Psoas muscle (tissue), 8 donors: ENCODE measurements around the gene DTNB. TPM values are rescaled to one million over a fixed set of nuclear protein-coding genes. Genes with fewer than 3 reads are reported as not detected.

Experiments used
- ATAC-seq, 4 donors: fragments of 200-7000 bp; cut with Tn5 transposase; one replicate each; pipeline ENCODE4 v1.9.1; 2020; ENCODE audit warnings: moderate library complexity in 3 of 4, mild to moderate bottlenecking in 2 of 4
- DNase-seq, 2 donors: peaks; one replicate each; pipeline ENCODE4 v3.0.0-alpha.2; 2020
- H3K27ac ChIP-seq: fragments of 200-600 bp; one replicate; pipeline ENCODE4 v1.8.0; 2022
- H3K27me3 ChIP-seq, 3 donors: fragments of 200-600 bp in 1 of 3; one replicate each; pipeline versions ENCODE4 v1.6.1 to v1.8.0; 2013 to 2022; ENCODE audit warnings: low read length in 2 of 3, mild to moderate bottlenecking in 2 of 3, moderate library complexity in 1 of 3; ENCODE audit not compliant: insufficient read depth in 3 of 3
- H3K36me3 ChIP-seq, 2 donors: fragments of 200-600 bp in 1 of 2; one replicate each; pipeline versions ENCODE4 v1.6.1 to v1.8.0; 2013 to 2022; ENCODE audit warnings: low read depth in 1 of 2, mild to moderate bottlenecking in 1 of 2, moderate library complexity in 1 of 2; ENCODE audit not compliant: insufficient read depth in 1 of 2
- H3K4me1 ChIP-seq: fragments of 200-600 bp; one replicate; pipeline ENCODE4 v1.8.0; 2022
- H3K4me3 ChIP-seq: fragments of 200-600 bp; one replicate; pipeline ENCODE4 v1.8.0; 2022; ENCODE audit warnings: mild to moderate bottlenecking
- H3K9me3 ChIP-seq: fragments of 200-600 bp; one replicate; pipeline ENCODE4 v1.8.0; 2022
- WGBS, 3 donors: extraction: QIAGEN DNeasy Blood & Tissue Kit; methylation state at CpG; one replicate each; pipeline versions ENCODE4 v1.1.6 to v1.1.7; 2013; 5-methylcytosine and 5-hydroxymethylcytosine counted together
- intact Hi-C, 2 donors: fragments of 100-400 bp; cut with DNase I; formaldehyde crosslinking; loops; one replicate each; pipeline versions ENCODE4 v1.11.0 to v1.14.2; 2022
- polyA plus RNA-seq, 3 donors: library from polyadenylated mRNA; stranded (reverse); fragments of 200-250 nt; gene quantifications; one replicate each; pipeline ENCODE4 v1.2.3, GENCODE V29; 2013
- total RNA-seq, 4 donors: library from RNA; stranded (reverse); fragmentation: NEBNext Ultra II Directional in 2 of 4; extraction: Animal tissue kit (Norgen Biotek cat#: 25700) in 2 of 4; gene quantifications; one replicate each; pipeline versions ENCODE4 v1.2.1 to v1.2.4, GENCODE V29; 2021 to 2023
- TF ChIP-seq, protein P1 (sequence below): fragments of 200-600 bp; IDR thresholded peaks from one replicate; pipeline ENCODE4 v1.8.0; 2022; ENCODE audit warnings: antibody characterized with exemption
- donor health status: healthy with polysubstance abuse.
- donor health status: DM: no; HTN: no; CAD: no; lungs with moderate emphysema.
- donor health status: Bipolar disorder and iron deficiency.
- donor health status: healthy.
- donor health status: DM: yes; HTN: yes; CAD: no.
- donor health status: DM: no; HTN: no; CAD: no.
- donor health status: DM: no; HTN: no; CAD: no.
- donor health status: DM: yes; HTN: yes; CAD: no.

Gene DTNB
- total and polyA plus RNA-seq, 7 donors = 2.3 to 6.3 (median 4.2) TPM

DNA sequence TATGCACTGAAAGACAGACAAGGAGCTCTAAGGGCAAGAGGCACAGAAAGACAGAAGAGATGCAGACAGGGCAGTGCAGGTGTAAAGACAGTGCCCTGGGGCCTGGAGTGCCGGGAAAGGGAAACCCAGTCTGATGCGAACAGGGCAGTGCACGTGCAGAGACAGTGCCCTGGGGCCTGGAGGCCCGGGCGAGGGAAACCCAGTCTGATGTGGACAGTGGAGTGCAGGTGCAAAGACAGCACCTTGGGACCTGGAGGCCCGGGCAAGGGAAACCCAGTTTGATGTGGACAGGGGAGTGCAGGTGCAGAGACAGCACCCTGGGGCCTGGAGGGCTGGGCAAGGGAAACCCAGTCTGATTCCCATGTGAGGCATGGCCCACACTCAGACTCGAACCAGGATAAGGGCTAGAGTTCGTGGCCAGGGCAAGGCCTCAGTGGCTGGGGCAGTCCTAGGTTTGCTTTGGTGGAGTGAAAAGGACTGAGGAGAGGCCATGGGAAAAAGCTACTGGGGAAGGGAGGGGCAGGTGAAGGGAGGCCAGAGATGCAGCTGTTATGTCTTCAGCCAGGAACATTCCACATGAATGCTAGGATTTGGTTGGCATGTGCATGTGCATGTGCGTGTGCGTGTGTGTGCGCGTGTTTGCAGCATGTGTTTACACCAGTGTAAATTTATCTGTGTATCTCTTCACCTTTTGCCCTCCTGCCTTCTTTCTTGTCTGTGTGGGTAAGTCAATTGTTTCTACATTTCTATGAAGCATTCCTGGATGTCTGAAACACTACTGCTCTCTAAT, 292.6 kb downstream of the DTNB start:
- DNase-seq = peak in 1 of 2 donors; percentile 76
- ATAC-seq = peak; percentile 69 to 86 (median 76)
- Histone ChIP-seq H3K36me3 (no peaks in the 10 kb centered on the region), H3K4me1 (peaks cover 32% of the 10 kb centered on the region), H3K27ac (peak overlapping the region; percentile 46), H3K9me3 (no peaks in the 10 kb centered on the region), H3K27me3 (no peaks in the 10 kb centered on the region), H3K4me3 (no peak overlapping the region)
- intact Hi-C loops = no loop called here
- 49 to 55% (median 54%) methylated on average over 12 of the region's 12 CpGs for WGBS, 3 donors
- TF ChIP-seq, protein P1, sequence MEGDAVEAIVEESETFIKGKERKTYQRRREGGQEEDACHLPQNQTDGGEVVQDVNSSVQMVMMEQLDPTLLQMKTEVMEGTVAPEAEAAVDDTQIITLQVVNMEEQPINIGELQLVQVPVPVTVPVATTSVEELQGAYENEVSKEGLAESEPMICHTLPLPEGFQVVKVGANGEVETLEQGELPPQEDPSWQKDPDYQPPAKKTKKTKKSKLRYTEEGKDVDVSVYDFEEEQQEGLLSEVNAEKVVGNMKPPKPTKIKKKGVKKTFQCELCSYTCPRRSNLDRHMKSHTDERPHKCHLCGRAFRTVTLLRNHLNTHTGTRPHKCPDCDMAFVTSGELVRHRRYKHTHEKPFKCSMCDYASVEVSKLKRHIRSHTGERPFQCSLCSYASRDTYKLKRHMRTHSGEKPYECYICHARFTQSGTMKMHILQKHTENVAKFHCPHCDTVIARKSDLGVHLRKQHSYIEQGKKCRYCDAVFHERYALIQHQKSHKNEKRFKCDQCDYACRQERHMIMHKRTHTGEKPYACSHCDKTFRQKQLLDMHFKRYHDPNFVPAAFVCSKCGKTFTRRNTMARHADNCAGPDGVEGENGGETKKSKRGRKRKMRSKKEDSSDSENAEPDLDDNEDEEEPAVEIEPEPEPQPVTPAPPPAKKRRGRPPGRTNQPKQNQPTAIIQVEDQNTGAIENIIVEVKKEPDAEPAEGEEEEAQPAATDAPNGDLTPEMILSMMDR = no peak

DNA sequence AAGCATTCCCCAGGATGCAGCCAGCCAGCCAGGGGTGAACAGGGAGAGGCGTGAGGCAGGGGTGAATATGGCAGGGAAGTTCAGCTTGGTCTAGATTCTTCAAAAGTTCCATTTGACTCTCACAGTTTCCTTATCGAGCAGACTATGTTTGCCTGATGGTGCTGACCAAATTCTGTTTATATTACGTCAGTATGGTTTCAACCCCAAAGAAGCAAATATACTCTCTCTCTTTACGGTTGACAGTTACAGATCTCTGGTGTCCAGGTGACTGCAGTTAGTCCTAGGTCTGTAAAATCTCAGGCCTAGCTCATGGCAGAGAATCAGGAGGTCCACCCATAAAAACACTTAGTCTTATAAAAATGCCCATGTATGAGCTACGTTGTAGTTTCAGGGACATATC, 293.4 kb downstream of the DTNB start:
- Histone ChIP-seq H3K36me3 (no peaks in the 10 kb centered on the region), H3K4me1 (peaks cover 32% of the 10 kb centered on the region), H3K4me3 (no peak overlapping the region), H3K9me3 (no peaks in the 10 kb centered on the region), H3K27ac (no peak overlapping the region), H3K27me3 (no peaks in the 10 kb centered on the region)
- no peak for ATAC-seq
- TF ChIP-seq, protein P1 = no peak
- intact Hi-C loops = no loop called here
- WGBS, 3 donors = 96 to 98% (median 96%) methylated on average over 5 of the region's 5 CpGs
- DNase-seq = no peak

DNA sequence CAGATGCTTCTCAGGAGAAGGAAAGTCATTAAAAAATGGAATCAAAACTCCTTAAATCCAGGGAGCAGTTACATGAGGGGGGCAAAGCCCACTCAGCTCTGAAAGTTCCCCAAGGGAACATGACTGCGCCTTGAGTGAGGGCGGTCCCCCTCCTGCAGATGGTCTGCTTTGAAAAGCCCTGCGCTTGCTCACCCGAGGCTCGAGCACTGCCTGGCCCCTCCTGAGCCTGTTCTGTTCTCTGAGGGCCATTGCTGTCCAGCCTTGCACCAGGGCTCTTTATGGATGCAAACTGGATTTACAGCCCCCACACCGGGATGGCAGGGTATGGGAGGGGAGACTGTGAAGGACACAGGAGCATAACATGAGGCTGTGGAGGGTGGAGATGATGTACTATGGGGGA, 293.8 kb downstream of the DTNB start:
- H3K4me3 ChIP-seq = no peak overlapping the region
- DNase-seq (peak in 1 of 2 donors; percentile 9), ATAC-seq (no peak)
- no peak overlapping the region for H3K27ac ChIP-seq
- H3K4me1 ChIP-seq = peaks cover 32% of the 10 kb centered on the region
- H3K9me3 ChIP-seq = no peaks in the 10 kb centered on the region
- intact Hi-C loops = loop anchor here (5.0 to 10.0 kb wide), 3 partner anchors 37 to 145 kb away; partner anchors contain the start of gene DNMT3A (in 1 of the 2)
- no peaks in the 10 kb centered on the region for H3K36me3 ChIP-seq
- no peaks in the 10 kb centered on the region for H3K27me3 ChIP-seq
- WGBS, 3 donors = 87 to 96% (median 93%) methylated on average over 6 of the region's 6 CpGs
- TF ChIP-seq, protein P1 = no peak

DNA sequence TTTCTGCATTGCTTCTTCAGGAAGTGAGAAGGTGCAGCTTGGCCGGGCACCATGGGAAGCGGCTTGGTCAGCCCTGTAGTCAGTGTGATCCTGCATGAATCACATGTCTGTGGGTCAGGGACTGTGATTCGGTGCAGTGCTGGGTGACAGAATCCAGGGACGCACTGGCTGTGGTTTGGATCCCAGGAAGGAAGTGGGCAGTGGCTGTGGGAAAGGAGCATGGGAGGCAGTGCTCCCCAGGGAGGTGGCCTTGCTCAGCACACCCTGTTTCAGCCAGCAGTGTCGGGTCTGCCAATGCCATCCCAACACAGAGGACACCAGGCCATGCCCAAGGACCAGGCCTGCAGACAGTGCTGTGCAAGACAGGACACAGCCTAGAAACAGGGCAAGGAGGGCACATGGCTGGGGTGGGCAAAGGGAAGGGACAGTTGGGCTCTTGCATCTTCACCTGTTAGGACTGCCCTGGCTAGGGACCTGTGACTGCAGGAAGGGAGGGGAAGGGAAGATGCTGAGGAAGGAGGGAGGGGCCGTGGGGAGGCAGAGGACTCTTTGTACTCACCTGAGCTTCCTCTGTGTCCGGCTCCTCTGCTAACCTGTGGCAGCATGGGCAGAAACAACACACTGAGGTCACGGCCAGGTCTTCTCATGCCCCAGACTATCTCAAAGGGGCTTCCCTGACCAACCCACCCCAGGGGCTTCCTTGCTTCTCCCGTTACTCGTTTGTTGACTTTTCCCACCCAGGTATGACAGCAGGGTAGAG, 294.5 kb downstream of the DTNB start:
- DNase-seq (peak in 1 of 2 donors; percentile 36), ATAC-seq (peak in 1 of 4 donors; percentile 10)
- TF ChIP-seq, protein P1 = no peak
- Histone ChIP-seq H3K27ac (no peak overlapping the region), H3K27me3 (no peaks in the 10 kb centered on the region), H3K4me3 (no peak overlapping the region), H3K4me1 (peaks cover 32% of the 10 kb centered on the region), H3K9me3 (no peaks in the 10 kb centered on the region), H3K36me3 (no peaks in the 10 kb centered on the region)
- intact Hi-C loops = loop anchor here (5.0 to 10.0 kb wide), 3 partner anchors 37 to 146 kb away; partner anchors contain the start of gene DNMT3A (in 1 of the 2)
- 71 to 85% (median 80%) methylated on average over 10 of the region's 10 CpGs for WGBS, 3 donors
